Activated naive CD4-positive, alpha-beta T cell treated with anti-CD3 and anti-CD28 coated beads, Interleukin-2, amount 10 ng/mL, durations not matched to agents 7 days and 5 days (primary cell): ENCODE results near the gene NCKAP5.

Source experiments
- CTCF ChIA-PET: fragments of 350-600 bp; sonication (Branson Sonifier 250); formaldehyde crosslinking; loops from one replicate; lab custom pipeline; 2021; ENCODE audit warnings: antibody characterized with exemption; lab: Charles Lee
- DNase-seq: peaks from one replicate; pipeline ENCODE4 v3.0.0-alpha.2; 2020
- H3K27ac Mint-ChIP-seq: one replicate; pipeline ENCODE4 v1.8.0; 2021; ENCODE audit warnings: mild to moderate bottlenecking, moderate library complexity, mixed read lengths
- H3K27me3 Mint-ChIP-seq: one replicate; pipeline ENCODE4 v1.8.0; 2021; ENCODE audit warnings: mild to moderate bottlenecking, mixed read lengths
- H3K36me3 Mint-ChIP-seq: one replicate; pipeline ENCODE4 v1.8.0; 2021; ENCODE audit warnings: mixed read lengths
- H3K4me1 Mint-ChIP-seq: one replicate; pipeline ENCODE4 v1.8.0; 2021; ENCODE audit warnings: mixed read lengths
- H3K4me3 Mint-ChIP-seq: one replicate; pipeline ENCODE4 v1.8.0; 2021; ENCODE audit warnings: mild to moderate bottlenecking, moderate library complexity, mixed read lengths
- H3K9me3 Mint-ChIP-seq: one replicate; pipeline ENCODE4 v1.8.0; 2021; ENCODE audit warnings: mixed read lengths

The NCKAP5 gene

DNA sequence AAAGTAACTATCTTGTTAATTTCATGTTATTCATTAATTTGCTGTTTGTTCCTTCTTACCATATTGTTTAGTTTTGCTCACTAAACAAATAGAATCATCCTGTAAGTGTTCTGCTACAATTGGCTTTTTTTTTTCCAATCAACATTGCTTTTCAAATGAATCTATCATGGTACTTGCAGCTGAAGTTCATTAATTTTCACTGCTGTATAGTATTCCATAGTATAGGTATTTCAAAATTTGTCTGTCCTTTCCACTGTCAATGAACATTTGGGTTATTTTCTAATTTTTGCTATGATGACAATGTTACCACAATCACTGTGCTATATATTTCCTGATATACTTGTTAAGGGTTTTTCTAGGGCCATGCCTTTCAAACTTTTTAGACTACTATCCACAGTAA is 809.3 kb downstream of the NCKAP5 start:
- DNase-seq, result no peak
- Mint-ChIP-seq H3K36me3 (no peaks in the 10 kb centered on the region), H3K4me1 (no peaks in the 10 kb centered on the region), H3K27me3 (no peaks in the 10 kb centered on the region), H3K9me3 (peaks cover 12% of the 10 kb centered on the region), H3K4me3 (no peak overlapping the region), H3K27ac (no peak overlapping the region)
- CTCF ChIA-PET, result no interaction called here

DNA sequence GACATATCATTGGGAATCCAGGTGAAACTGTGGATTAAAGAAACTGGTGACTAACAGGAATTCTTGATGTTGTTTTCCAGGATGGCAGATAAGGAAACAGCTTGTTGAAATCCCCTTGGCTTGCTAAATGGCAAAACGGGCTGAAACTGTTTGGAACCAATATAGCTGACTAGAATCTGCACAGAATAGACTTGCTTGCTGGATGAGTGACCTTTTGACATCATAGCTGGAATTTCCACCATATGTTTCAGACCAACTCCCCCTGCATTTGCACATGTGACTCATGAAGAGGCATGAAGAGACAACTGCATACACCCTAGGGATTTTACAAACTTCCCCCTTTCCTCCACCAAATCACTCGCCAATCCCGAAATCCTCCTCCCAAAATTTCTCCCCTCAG is 810.6 kb downstream of the NCKAP5 start:
- DNase-seq, result no peak
- no peaks in the 10 kb centered on the region for H3K27me3 Mint-ChIP-seq
- H3K36me3 Mint-ChIP-seq, result no peaks in the 10 kb centered on the region
- CTCF ChIA-PET, result no interaction called here
- peaks cover 6% of the 10 kb centered on the region for H3K9me3 Mint-ChIP-seq
- no peaks in the 10 kb centered on the region for H3K4me1 Mint-ChIP-seq
- H3K27ac Mint-ChIP-seq, result no peak overlapping the region
- H3K4me3 Mint-ChIP-seq, result no peak overlapping the region

DNA sequence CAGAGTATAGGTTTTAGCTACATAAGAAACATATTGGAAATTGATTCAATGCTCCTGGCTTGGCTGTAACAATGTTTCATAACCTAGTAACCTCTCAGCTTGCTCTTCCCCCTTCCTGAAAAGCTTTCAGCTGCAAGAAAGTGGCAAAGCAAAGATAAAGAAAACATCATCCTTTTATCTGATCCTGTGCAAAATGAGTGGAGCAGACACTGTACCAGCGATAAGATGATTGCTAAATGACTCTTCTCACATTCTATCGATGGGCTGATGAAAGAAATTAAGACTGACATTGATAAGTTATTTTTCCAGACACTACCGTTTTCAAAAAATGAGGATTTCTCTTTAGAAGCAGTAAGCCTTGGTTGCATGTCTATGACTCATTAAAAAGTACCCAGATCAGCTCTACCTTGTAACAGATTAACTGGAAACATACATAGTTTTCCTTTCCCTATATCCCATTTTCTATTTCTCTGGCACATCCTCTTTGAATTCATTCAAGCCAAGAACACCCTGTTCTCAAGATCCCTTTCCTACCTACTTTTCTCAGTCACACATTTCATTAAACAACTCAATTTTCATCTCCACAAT is 811.2 kb downstream of the NCKAP5 start:
- Mint-ChIP-seq H3K36me3 (no peaks in the 10 kb centered on the region), H3K9me3 (peaks cover 3% of the 10 kb centered on the region), H3K27ac (no peak overlapping the region), H3K4me1 (no peaks in the 10 kb centered on the region), H3K27me3 (no peaks in the 10 kb centered on the region), H3K4me3 (no peak overlapping the region)
- CTCF ChIA-PET, result no interaction called here
- DNase-seq, result no peak

GRCh38 chr2:132754867-132755472 is 813.3 kb downstream of the NCKAP5 start:
- Mint-ChIP-seq H3K27me3 (no peaks in the 10 kb centered on the region), H3K9me3 (peaks cover 3% of the 10 kb centered on the region), H3K27ac (no peak overlapping the region), H3K36me3 (no peaks in the 10 kb centered on the region), H3K4me1 (no peaks in the 10 kb centered on the region), H3K4me3 (no peak overlapping the region)
- CTCF ChIA-PET, result no interaction called here
- no peak for DNase-seq

DNA sequence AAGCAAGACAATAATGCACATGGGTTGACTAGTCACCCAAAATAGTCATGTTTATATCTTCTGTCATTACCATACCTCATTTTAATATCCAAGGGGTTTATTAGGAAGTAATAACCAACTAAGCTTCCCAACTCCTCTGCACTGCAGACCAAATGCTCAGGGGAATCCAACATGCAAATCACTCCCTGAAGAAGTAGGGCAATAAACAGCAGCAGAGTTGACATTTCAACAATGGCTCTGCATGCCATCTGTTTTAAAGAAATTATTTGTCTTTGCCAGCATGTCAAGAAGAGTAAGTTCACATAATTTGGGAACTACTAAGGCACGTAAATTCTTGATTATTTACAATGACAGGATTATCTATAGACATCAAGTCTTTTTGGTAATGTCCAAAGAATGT is 813.9 kb downstream of the NCKAP5 start:
- no peak overlapping the region for H3K4me3 Mint-ChIP-seq
- no peak overlapping the region for H3K27ac Mint-ChIP-seq
- H3K9me3 Mint-ChIP-seq, result peaks cover 3% of the 10 kb centered on the region
- H3K4me1 Mint-ChIP-seq, result no peaks in the 10 kb centered on the region
- DNase-seq, result no peak
- CTCF ChIA-PET, result no interaction called here
- H3K27me3 Mint-ChIP-seq, result no peaks in the 10 kb centered on the region
- no peaks in the 10 kb centered on the region for H3K36me3 Mint-ChIP-seq

GRCh38 chr2:132752421-132753206 is 815.6 kb downstream of the NCKAP5 start:
- no peaks in the 10 kb centered on the region for H3K4me1 Mint-ChIP-seq
- CTCF ChIA-PET, result no interaction called here
- H3K4me3 Mint-ChIP-seq, result no peak overlapping the region
- H3K9me3 Mint-ChIP-seq, result peaks cover 2% of the 10 kb centered on the region
- H3K36me3 Mint-ChIP-seq, result no peaks in the 10 kb centered on the region
- no peak for DNase-seq
- H3K27ac Mint-ChIP-seq, result no peak overlapping the region
- no peaks in the 10 kb centered on the region for H3K27me3 Mint-ChIP-seq

- Mint-ChIP-seq H3K27me3 (no peaks in the 10 kb centered on the region), H3K4me3 (no peak overlapping the region), H3K27ac (no peak overlapping the region), H3K4me1 (no peaks in the 10 kb centered on the region), H3K9me3 (peaks cover 2% of the 10 kb centered on the region), H3K36me3 (no peaks in the 10 kb centered on the region)
- no peak for DNase-seq
- CTCF ChIA-PET, result no interaction called here
Measured at GRCh38 chr2:132751836-132752235, 816.4 kb downstream of the NCKAP5 start.

DNA sequence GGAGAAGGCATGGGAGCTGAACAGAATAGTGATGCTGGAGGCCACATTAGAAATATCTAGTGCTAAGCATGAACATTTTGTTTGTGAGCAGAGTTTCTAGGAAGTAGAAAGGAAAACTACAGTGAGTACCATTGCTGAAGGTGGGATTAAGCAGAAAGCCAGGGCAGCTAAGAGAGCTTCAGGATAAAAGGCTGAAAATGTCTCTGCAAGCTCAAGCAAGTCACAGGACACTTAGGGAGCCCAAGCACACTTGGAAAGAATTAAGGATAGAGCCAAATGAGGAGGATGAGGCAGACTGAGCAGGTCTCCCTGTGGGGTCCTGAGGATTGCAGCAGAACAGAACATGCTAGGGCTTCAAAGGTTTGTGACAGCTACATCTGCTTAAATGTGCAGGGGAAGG is 817.7 kb downstream of the NCKAP5 start:
- DNase-seq, result no peak
- Mint-ChIP-seq H3K36me3 (no peaks in the 10 kb centered on the region), H3K4me3 (no peak overlapping the region), H3K27me3 (no peaks in the 10 kb centered on the region), H3K4me1 (no peaks in the 10 kb centered on the region), H3K9me3 (peaks cover 2% of the 10 kb centered on the region), H3K27ac (no peak overlapping the region)
- CTCF ChIA-PET, result no interaction called here

GRCh38 chr2:132747046-132747445 is 821.2 kb downstream of the NCKAP5 start:
- Mint-ChIP-seq H3K9me3 (no peaks in the 10 kb centered on the region), H3K36me3 (no peaks in the 10 kb centered on the region), H3K27ac (no peak overlapping the region), H3K4me3 (no peak overlapping the region), H3K4me1 (no peaks in the 10 kb centered on the region), H3K27me3 (no peaks in the 10 kb centered on the region)
- no peak for DNase-seq
- CTCF ChIA-PET, result no interaction called here

GRCh38 chr2:132741754-132742153 is 826.5 kb downstream of the NCKAP5 start:
- H3K27me3 Mint-ChIP-seq, result no peaks in the 10 kb centered on the region
- CTCF ChIA-PET, result no interaction called here

DNA sequence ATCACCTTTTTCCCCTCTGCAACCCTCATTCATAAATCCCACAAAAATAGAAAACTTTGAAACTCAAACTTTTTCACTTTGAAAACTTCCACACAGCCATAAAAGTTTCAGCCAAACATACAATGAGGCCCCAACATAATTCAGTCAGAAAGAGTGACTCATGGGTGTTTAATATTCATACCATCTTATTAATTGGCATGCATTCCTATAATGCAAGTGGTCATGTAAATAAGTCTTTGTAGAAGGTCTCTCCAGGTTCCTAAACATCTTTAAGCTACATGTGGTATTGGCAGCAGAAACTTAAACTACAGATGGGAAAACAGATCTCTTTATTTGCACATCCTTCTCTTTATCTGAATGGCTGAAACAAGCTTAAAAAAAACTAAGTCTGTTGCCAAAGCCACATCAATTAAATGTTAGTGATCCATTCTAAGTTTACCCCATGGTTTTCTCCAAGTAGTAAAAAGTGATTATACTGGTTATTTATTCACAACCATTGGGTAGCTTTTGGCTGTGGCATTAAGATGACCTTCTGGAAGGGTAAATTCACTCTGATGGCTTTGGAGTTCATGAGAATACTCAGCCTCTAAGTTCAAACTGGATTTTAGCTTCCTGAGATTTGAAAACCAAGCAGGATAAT is 828.1 kb downstream of the NCKAP5 start:
- no peak for DNase-seq
- no peaks in the 10 kb centered on the region for H3K36me3 Mint-ChIP-seq
- H3K27me3 Mint-ChIP-seq, result no peaks in the 10 kb centered on the region
- CTCF ChIA-PET, result no interaction called here
- no peak overlapping the region for H3K4me3 Mint-ChIP-seq
- no peaks in the 10 kb centered on the region for H3K4me1 Mint-ChIP-seq
- H3K27ac Mint-ChIP-seq, result no peak overlapping the region
- H3K9me3 Mint-ChIP-seq, result no peaks in the 10 kb centered on the region

More at GRCh38 chr2:132741754-132742153, 826.5 kb downstream of the NCKAP5 start:
- Mint-ChIP-seq H3K36me3 (no peaks in the 10 kb centered on the region), H3K27ac (no peak overlapping the region), H3K4me1 (no peaks in the 10 kb centered on the region), H3K9me3 (no peaks in the 10 kb centered on the region), H3K4me3 (no peak overlapping the region)
- DNase-seq, result no peak

- Mint-ChIP-seq H3K4me3 (no peak overlapping the region), H3K4me1 (no peaks in the 10 kb centered on the region), H3K36me3 (no peaks in the 10 kb centered on the region), H3K9me3 (no peaks in the 10 kb centered on the region), H3K27ac (no peak overlapping the region), H3K27me3 (no peaks in the 10 kb centered on the region)
- CTCF ChIA-PET, result no interaction called here
- no peak for DNase-seq
Measured at GRCh38 chr2:132738223-132738622, 830.0 kb downstream of the NCKAP5 start.

GRCh38 chr2:132736059-132736458 is 832.2 kb downstream of the NCKAP5 start:
- DNase-seq, result no peak
- Mint-ChIP-seq H3K36me3 (no peaks in the 10 kb centered on the region), H3K27me3 (no peaks in the 10 kb centered on the region), H3K9me3 (no peaks in the 10 kb centered on the region), H3K4me3 (no peak overlapping the region), H3K27ac (no peak overlapping the region), H3K4me1 (no peaks in the 10 kb centered on the region)
- CTCF ChIA-PET, result no interaction called here

DNA sequence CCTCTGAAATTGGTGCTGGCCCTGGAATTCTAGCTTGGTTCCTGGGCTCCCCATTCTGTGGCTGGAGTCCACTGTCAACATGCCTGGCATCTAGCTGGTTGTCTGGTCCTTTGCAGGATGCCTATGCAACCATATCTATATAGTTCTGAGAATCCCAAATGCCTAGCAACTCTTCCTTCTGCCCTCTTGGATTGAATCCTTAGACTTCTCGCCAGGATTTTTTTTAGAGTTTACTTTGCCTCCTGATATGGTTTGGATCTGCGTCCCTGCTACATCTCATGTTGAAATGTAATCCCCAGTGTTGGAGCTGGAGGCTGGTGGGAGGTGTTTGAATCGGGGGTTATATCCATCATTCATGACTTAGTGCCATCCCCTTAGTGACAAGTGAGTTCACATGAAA is 833.3 kb downstream of the NCKAP5 start:
- DNase-seq, result no peak
- no peak overlapping the region for H3K4me3 Mint-ChIP-seq
- CTCF ChIA-PET, result no interaction called here
- H3K4me1 Mint-ChIP-seq, result no peaks in the 10 kb centered on the region
- H3K36me3 Mint-ChIP-seq, result no peaks in the 10 kb centered on the region
- H3K27ac Mint-ChIP-seq, result no peak overlapping the region
- no peaks in the 10 kb centered on the region for H3K27me3 Mint-ChIP-seq
- H3K9me3 Mint-ChIP-seq, result no peaks in the 10 kb centered on the region

DNA sequence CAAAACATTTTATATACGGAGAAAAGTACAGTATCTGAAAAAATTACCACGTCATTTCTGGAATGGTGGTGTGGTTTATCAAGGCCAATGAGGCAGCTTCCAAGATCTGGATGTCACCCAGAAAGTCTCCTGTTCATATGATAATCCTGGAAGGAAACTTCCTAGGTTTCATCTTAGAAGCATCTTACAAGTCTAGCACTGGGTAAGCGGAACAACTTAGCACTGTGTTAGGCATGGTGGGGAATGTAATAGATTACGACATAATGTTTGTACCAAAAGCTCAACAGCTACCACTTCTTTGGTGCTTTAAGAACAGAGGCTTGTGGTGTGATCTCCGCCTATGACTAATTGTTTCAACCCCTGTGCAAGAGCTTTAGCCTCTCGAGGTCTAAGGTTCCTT is 835.2 kb downstream of the NCKAP5 start:
- H3K36me3 Mint-ChIP-seq, result no peaks in the 10 kb centered on the region
- H3K9me3 Mint-ChIP-seq, result no peaks in the 10 kb centered on the region
- no peaks in the 10 kb centered on the region for H3K4me1 Mint-ChIP-seq
- H3K4me3 Mint-ChIP-seq, result no peak overlapping the region
- CTCF ChIA-PET, result no interaction called here
- no peak for DNase-seq
- no peak overlapping the region for H3K27ac Mint-ChIP-seq
- no peaks in the 10 kb centered on the region for H3K27me3 Mint-ChIP-seq
